HepG2 (cell line): ENCODE measurements around the gene ACACA.

Experiments
- MBNL3 ChIP-seq: fragments of 250-450 bp; sonication (Bioruptor Pico); conservative IDR thresholded peaks from 2 replicates; pipeline ENCODE4 v1.8.0; 2022; ENCODE audit warnings: mild to moderate bottlenecking, inconsistent platforms
- YY1 ChIP-seq: IDR thresholded peaks from 2 replicates; pipeline ENCODE4 v1.6.1; 2011; ENCODE audit warnings: low read length, low read depth, moderate library complexity, mild to moderate bottlenecking; ENCODE audit not compliant: insufficient read depth, insufficient replicate concordance
- ZKSCAN8 ChIP-seq: IDR thresholded peaks from 2 replicates; pipeline ENCODE4 v1.6.1; 2016; ENCODE audit warnings: borderline replicate concordance, missing genetic modification reagents, missing compliant biosample characterization
- ZNF280B ChIP-seq: sonication (generic); formaldehyde crosslinking; IDR thresholded peaks from 2 replicates; pipeline ENCODE4 v1.5.0; 2020; ENCODE audit warnings: missing genetic modification reagents, mild to moderate bottlenecking, borderline replicate concordance
- ZNF768 ChIP-seq: sonication (generic); formaldehyde crosslinking; IDR thresholded peaks from 2 replicates; pipeline ENCODE4 v1.4.0; 2020; ENCODE audit warnings: missing genetic modification reagents
- TF ChIP-seq, protein P1 (sequence below): sonication (generic); formaldehyde crosslinking; IDR thresholded peaks from 2 replicates; pipeline ENCODE4 v1.4.0; 2020; ENCODE audit warnings: missing genetic modification reagents, borderline replicate concordance

DNA sequence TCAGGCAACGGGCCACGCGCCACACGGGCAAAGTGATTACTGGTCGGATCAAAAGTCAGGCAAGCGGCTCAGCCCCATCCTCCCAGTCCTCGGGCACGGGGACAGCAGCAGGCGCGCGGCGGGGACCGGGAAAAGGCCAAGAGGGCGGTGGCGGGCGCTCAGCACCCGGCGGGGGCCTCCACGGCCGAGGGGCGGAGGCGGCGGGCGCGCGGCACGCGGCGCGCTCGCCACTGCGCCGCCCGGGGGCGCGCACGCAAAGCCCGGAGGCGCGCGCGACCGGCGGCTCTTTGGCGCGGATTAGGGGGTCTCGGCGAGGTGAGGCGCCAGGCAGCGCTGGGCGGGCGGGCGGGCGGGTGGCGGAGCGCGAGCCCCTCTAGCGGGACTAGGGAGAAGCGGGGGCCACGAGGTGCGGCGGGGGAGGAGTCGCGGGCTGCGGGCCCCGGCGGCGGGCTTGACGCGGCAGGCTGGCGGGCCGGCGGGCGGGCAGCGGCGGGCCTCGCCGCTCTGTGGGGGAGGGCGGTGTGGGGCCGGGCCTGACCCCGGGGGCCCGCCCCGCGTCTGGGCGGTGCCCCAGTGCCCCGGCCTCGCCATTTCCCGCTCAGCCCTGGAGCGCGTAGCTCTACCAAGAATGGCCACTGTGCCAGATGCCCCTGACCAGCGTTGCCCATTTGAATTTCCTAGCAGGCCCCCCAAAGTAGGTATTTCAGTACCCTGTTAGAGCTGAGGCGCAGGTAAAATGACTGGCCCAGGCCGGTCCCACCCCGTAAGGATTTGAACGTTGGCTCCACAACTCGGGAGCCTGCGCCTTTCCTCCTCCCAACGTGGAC, at the start of gene ACACA, which contains the start of gene TADA2A:
- TF ChIP-seq MBNL3 (CRISPR knock-in tag) (no peak), ZNF768 (CRISPR knock-in tag) (peak; percentile 67; the same call in 1 of the 2 replicates), YY1 (peak; percentile 86), ZNF280B (CRISPR knock-in tag) (no peak), ZKSCAN8 (no peak)
- TF ChIP-seq, protein P1, sequence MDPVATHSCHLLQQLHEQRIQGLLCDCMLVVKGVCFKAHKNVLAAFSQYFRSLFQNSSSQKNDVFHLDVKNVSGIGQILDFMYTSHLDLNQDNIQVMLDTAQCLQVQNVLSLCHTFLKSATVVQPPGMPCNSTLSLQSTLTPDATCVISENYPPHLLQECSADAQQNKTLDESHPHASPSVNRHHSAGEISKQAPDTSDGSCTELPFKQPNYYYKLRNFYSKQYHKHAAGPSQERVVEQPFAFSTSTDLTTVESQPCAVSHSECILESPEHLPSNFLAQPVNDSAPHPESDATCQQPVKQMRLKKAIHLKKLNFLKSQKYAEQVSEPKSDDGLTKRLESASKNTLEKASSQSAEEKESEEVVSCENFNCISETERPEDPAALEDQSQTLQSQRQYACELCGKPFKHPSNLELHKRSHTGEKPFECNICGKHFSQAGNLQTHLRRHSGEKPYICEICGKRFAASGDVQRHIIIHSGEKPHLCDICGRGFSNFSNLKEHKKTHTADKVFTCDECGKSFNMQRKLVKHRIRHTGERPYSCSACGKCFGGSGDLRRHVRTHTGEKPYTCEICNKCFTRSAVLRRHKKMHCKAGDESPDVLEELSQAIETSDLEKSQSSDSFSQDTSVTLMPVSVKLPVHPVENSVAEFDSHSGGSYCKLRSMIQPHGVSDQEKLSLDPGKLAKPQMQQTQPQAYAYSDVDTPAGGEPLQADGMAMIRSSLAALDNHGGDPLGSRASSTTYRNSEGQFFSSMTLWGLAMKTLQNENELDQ (CRISPR knock-in tag): no peak
